ENCODE measurements around the gene ARHGAP35.
A peak's percentile ranks its signal among the peaks of the same experiment; 100 is the strongest.
"Not testable (repeated sequence)": the region's sequence is repeated elsewhere in the genome, so short reads cannot be mapped to it uniquely, and the experiment has no call there.

The ARHGAP35 gene

GRCh38 chr19:46847528-46847927 lies 13.3 kb upstream of the ARHGAP35 start:
- DNase-seq (ENCODE audit: extremely low read depth, low read depth) = no peak
- TF ChIP-seq CTCF (IDR thresholded peaks at IDR 0.05; ENCODE audit: low read depth, low read length) = no peak

- no peak for TF ChIP-seq CTCF (IDR thresholded peaks at IDR 0.05; ENCODE audit: low read depth, low read length)
- DNase-seq (ENCODE audit: extremely low read depth, low read depth) = no peak
These were observed 12.4 kb upstream of the ARHGAP35 start for GRCh38 chr19:46848389-46848788.

DNA sequence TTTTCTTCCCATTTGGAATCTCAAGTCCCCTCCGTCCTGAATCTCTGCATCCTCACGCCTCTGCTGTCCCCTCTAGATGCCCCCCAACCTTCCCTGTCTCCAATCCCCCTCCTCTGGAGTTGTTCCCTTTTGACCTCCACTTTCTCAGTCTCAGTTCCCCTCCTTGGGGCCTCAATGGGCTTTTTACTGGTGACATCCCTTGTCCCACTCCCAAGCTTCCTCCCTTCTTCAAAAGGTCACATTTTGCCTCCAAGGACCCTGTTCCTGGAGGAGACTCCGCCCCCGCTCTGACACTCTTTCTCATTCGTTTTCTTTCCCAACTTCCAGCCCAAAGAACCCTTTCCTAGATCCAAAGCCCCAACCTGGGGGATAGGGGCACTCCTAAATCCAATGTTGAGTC lies 11.2 kb upstream of the ARHGAP35 start:
- no peak for DNase-seq (ENCODE audit: extremely low read depth, low read depth)
- TF ChIP-seq CTCF (IDR thresholded peaks at IDR 0.05; ENCODE audit: low read depth, low read length) = no peak

- TF ChIP-seq CTCF (IDR thresholded peaks at IDR 0.05; ENCODE audit: low read depth, low read length) = no peak
- peak; percentile 96 for DNase-seq (ENCODE audit: extremely low read depth, low read depth)
These were observed 10.3 kb upstream of the ARHGAP35 start, which contains the start of gene AP2S1 for GRCh38 chr19:46850228-46851203. Gene AP2S1, minus strand, starts transcription at chr19:46850846. Its CDS starts 80 bp downstream, at chr19:46850766.

DNA sequence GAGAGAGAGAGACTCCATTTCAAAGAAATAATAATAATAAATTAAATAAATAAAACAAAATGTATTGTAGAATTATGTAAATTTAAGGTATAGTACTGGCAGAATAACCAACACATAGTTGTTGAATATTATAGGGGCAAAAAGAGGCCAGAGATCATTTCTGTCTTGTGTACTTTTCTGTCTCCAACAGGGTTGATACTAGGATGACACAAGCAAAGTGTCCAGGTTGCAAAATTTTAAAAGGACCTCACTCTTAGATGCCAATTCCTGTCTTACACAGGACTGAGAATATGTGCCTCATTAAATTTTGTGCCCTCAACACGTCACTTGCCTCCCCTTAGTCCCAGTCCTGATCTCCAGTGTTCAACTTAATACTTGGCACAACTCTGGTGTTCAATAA lies 8.0 kb upstream of the ARHGAP35 start:
- DNase-seq (ENCODE audit: extremely low read depth, low read depth) = no peak
- no peak for TF ChIP-seq CTCF (IDR thresholded peaks at IDR 0.05; ENCODE audit: low read depth, low read length)

GRCh38 chr19:46854698-46855097 lies 6.1 kb upstream of the ARHGAP35 start:
- DNase-seq (ENCODE audit: extremely low read depth, low read depth) = not testable (repeated sequence)

DNA sequence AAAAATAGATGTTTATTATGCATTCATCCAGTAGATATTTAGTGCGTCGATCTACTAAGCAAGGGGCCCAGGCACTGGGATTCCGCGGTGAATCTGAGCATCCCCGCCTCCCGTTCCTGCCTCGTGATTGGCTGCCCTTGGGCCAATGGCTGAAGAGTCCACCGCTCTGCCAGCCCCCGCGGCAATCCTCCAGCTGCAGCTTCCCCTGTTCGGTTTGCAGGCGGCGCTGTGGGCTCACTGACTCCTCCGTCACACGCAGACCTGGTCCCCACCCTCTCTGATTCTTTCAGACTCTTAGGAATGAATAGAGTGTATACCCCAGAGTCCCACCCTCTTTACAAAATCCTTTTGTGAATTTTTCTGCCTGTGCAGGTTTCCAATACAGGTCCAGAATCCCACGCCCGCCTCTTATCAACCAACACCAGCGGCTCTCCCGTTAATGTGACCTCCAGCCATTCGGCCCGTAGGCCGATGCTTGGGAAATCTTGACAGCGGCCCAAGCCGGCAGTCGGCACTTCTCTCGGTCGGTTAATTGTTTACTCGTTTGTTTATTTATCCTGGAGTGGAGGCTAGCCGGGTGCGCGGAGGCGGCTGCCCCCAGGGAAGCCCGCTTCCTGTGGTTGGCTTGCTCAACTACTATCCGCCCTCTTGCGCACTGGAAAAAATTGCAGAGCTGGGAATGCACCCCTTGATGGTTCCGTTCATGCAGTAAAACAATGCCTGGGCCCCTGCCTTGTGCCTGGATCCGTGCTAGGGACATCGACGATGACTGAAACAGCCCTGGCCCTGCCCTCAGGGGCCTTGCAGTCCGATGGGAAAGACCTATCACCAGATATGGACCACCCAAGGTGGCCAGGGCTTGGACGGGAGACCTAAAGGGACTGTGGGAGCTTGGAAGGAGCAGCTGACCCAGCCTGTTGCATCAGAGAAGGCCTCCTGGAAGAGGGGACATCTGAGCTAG lies 4.5 kb upstream of the ARHGAP35 start:
- DNase-seq (ENCODE audit: extremely low read depth, low read depth) = peak; percentile 92
- peak; percentile 89 for TF ChIP-seq CTCF (IDR thresholded peaks at IDR 0.05; ENCODE audit: low read depth, low read length)
